Measurements from ENCODE around the gene ATP23. TPM values are rescaled to one million over a fixed set of nuclear protein-coding genes. Genes with fewer than 3 reads are reported as not detected.

The ATP23 gene
- total RNA-seq, 1 experiment from 2014 or later: 9.1 TPM

GRCh38 chr12:57899010-57899662 is 42.2 kb upstream of the ATP23 start:
- Histone ChIP-seq H2AFZ (ENCODE audit: low read depth, low read length, poor library complexity, severe bottlenecking) (no peak overlapping the region), H3K4me2 (ENCODE audit: low read length) (no peak overlapping the region), H3K4me1 (ENCODE audit: control insufficient read depth in 1 of 2, insufficient read depth in 2 of 2, low read length in 2 of 2) (no peaks in the 10 kb centered on the region), H3K27ac (ENCODE audit: low read depth, low read length) (no peak overlapping the region), H4K20me1 (ENCODE audit: insufficient read depth) (no peaks in the 10 kb centered on the region), H3K9me3 (ENCODE audit: control insufficient read depth in 1 of 2, insufficient read depth in 1 of 2, low read depth in 1 of 2, low read length in 2 of 2) (no peaks in the 10 kb centered on the region), H3K27me3 (ENCODE audit: insufficient read depth, low read length) (no peaks in the 10 kb centered on the region), H3K9me2 (ENCODE audit: insufficient read depth) (no peaks in the 10 kb centered on the region), H3K4me3 (replicated peaks in 1 of 2; ENCODE audit: low read depth in 1 of 2, low read length in 2 of 2) (no peak overlapping the region), H3K9ac (ENCODE audit: low read length) (no peak overlapping the region), H3K36me3 (ENCODE audit: control insufficient read depth in 1 of 2, insufficient read depth in 2 of 2, low read length in 2 of 2) (no peaks in the 10 kb centered on the region), H3K79me2 (ENCODE audit: insufficient read depth, low read length) (no peaks in the 10 kb centered on the region)
- intact Hi-C loops (cut with micrococcal nuclease): no loop called here
- TF ChIP-seq, protein P1, sequence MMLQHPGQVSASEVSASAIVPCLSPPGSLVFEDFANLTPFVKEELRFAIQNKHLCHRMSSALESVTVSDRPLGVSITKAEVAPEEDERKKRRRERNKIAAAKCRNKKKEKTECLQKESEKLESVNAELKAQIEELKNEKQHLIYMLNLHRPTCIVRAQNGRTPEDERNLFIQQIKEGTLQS (IDR thresholded peaks at IDR 0.05): no peak
- BruUV-seq (replicated peaks): no TSS peak
- ChIA-PET CTCF (interaction anchor here (1.6 kb wide), 1 partner anchor 142 kb away, joined by 4 read pairs; no protein-coding TSS in a partner anchor), RAD21 (ENCODE audit: low non-redundant PET in 1 of 2, low total read pairs in 2 of 2, uncharacterized antibody in 2 of 2, unreplicated experiment in 2 of 2) (no interaction called here), POLR2A (interaction anchor here (0.7 to 1.3 kb wide), 3 partner anchors 10 to 55 kb away, joined by 3 to 7 read pairs (median 5); partner anchors contain the start of gene CTDSP2)
- DNase-seq (ENCODE audit: low read depth, low spot score) (no peak), ATAC-seq (no peak)

- H3K36me3 ChIP-seq (ENCODE audit: control insufficient read depth in 1 of 2, insufficient read depth in 2 of 2, low read length in 2 of 2): no peaks in the 10 kb centered on the region
- ChIA-PET RAD21 (ENCODE audit: low non-redundant PET in 1 of 2, low total read pairs in 2 of 2, uncharacterized antibody in 2 of 2, unreplicated experiment in 2 of 2) (no interaction called here), POLR2A (interaction anchor here (1.5 kb wide), 1 partner anchor 56 kb away, joined by 6 read pairs; the partner anchor contains the start of gene CTDSP2), CTCF (interaction anchor here (2.5 kb wide), 1 partner anchor 71 kb away, joined by 6 read pairs; no protein-coding TSS in a partner anchor)
- no peak overlapping the region for H3K9ac ChIP-seq (ENCODE audit: low read length)
- no peaks in the 10 kb centered on the region for H3K27me3 ChIP-seq (ENCODE audit: insufficient read depth, low read length)
- no peak for ATAC-seq
- no TSS peak for BruUV-seq (replicated peaks)
- no peak overlapping the region for H3K27ac ChIP-seq (ENCODE audit: low read depth, low read length)
- H2AFZ ChIP-seq (ENCODE audit: low read depth, low read length, poor library complexity, severe bottlenecking): no peak overlapping the region
- no peaks in the 10 kb centered on the region for H3K9me2 ChIP-seq (ENCODE audit: insufficient read depth)
- peaks cover 0 to 7% of the 10 kb centered on the region in 2 experiments; a peak in 2 of 4 replicates for H3K4me1 ChIP-seq (ENCODE audit: control insufficient read depth in 1 of 2, insufficient read depth in 2 of 2, low read length in 2 of 2)
- no peaks in the 10 kb centered on the region for H4K20me1 ChIP-seq (ENCODE audit: insufficient read depth)
- H3K79me2 ChIP-seq (ENCODE audit: insufficient read depth, low read length): no peaks in the 10 kb centered on the region
- intact Hi-C loops (cut with micrococcal nuclease): no loop called here
- no peak overlapping the region for H3K4me3 ChIP-seq (replicated peaks in 1 of 2; ENCODE audit: low read depth in 1 of 2, low read length in 2 of 2)
- no peaks in the 10 kb centered on the region for H3K9me3 ChIP-seq (ENCODE audit: control insufficient read depth in 1 of 2, insufficient read depth in 1 of 2, low read depth in 1 of 2, low read length in 2 of 2)
- no peak overlapping the region for H3K4me2 ChIP-seq (ENCODE audit: low read length)
- no peak for DNase-seq (ENCODE audit: low read depth, low spot score)
- TF ChIP-seq EZH2 (IDR thresholded peaks at IDR 0.05) (no peak), CEBPB (IDR thresholded peaks at IDR 0.05; ENCODE audit: low read depth) (no peak), POLR2A (IDR thresholded peaks at IDR 0.05; ENCODE audit: borderline replicate concordance, extremely low read depth, insufficient read depth, insufficient read length) (no peak), MAX (IDR thresholded peaks at IDR 0.05) (no peak), POLR2AphosphoS5 (IDR thresholded peaks at IDR 0.05; ENCODE audit: low read depth, low read length) (no peak), TCF7L2 (IDR thresholded peaks at IDR 0.05; ENCODE audit: borderline replicate concordance, extremely low read depth, insufficient read depth, insufficient read length) (no peak), REST (IDR thresholded peaks at IDR 0.05; ENCODE audit: low read depth) (no peak), RAD21 (IDR thresholded peaks at IDR 0.05; ENCODE audit: low read depth) (no peak), SRF (IDR thresholded peaks at IDR 0.05; ENCODE audit: low read depth) (no peak), EGR1 (IDR thresholded peaks at IDR 0.05; ENCODE audit: low read depth) (no peak), ELF1 (IDR thresholded peaks at IDR 0.05; ENCODE audit: borderline replicate concordance, low read depth) (no peak), ZNF274 (IDR thresholded peaks at IDR 0.05; ENCODE audit: low read depth, low read length) (no peak)
- TF ChIP-seq, protein P1 (IDR thresholded peaks at IDR 0.05): no peak
Measured at GRCh38 chr12:57902478-57902969, 38.8 kb upstream of the ATP23 start.
